ENCODE results near the gene BRAP. TPM values are rescaled to one million over a fixed set of nuclear protein-coding genes. Genes with fewer than 3 reads are reported as not detected.

BRAP gene
- total RNA-seq, 1 experiment from 2014 or later, result 25.0 TPM

GRCh38 chr12:111705672-111706071, 19.9 kb upstream of the BRAP start:
- Mint-ChIP-seq H3K27me3 (ENCODE audit: low read depth) (no peaks in the 10 kb centered on the region), H3K4me1 (no peaks in the 10 kb centered on the region)
- no CpG with 5 or more reads among the region's 5 CpGs for WGBS (ENCODE audit: extremely low coverage, insufficient read length, low lambda C conversion rate)

More at GRCh38 chr12:111705672-111706071, 19.9 kb upstream of the BRAP start:
- Histone ChIP-seq H3K9ac (ENCODE audit: extremely low read depth, insufficient read length, low read length) (no peak overlapping the region), H3K56ac (ENCODE audit: insufficient read length, low read depth, low read length) (no peak overlapping the region), H3K27ac (ENCODE audit: insufficient read length, low read depth, low read length) (no peak overlapping the region), H2AK5ac (ENCODE audit: insufficient read length, low read length) (no peak overlapping the region), H3K4me2 (ENCODE audit: insufficient read depth, insufficient read length, low read length) (no peak overlapping the region), H2AFZ (ENCODE audit: low read length) (no peak overlapping the region), H2BK120ac (ENCODE audit: low read depth, low read length, poor library complexity, severe bottlenecking) (no peak overlapping the region), H2BK20ac (ENCODE audit: low read depth, low read length, poor library complexity, severe bottlenecking) (no peak overlapping the region), H4K20me1 (ENCODE audit: control insufficient read depth, insufficient read depth, insufficient read length) (no peaks in the 10 kb centered on the region), H3K18ac (ENCODE audit: insufficient read length, low read depth, low read length) (no peak overlapping the region), H3K23me2 (ENCODE audit: insufficient read length, low read depth, low read length, poor library complexity, severe bottlenecking) (no peaks in the 10 kb centered on the region), H4K5ac (ENCODE audit: insufficient read length, low read depth, low read length) (no peak overlapping the region), H3K9me3 (ENCODE audit: control insufficient read depth, low read depth, low read length) (no peaks in the 10 kb centered on the region), H2BK12ac (ENCODE audit: insufficient read length, low read depth, low read length) (no peak overlapping the region), H3K14ac (ENCODE audit: insufficient read depth, low read length) (no peak overlapping the region), H2BK5ac (ENCODE audit: insufficient read length, low read length) (no peak overlapping the region), H3T11ph (ENCODE audit: low read length) (no peak overlapping the region), H3K23ac (ENCODE audit: insufficient read length, low read depth, low read length) (no peak overlapping the region), H3K4me1 (ENCODE audit: insufficient read depth, low read length) (no peaks in the 10 kb centered on the region), H2BK15ac (ENCODE audit: low read depth, low read length) (no peak overlapping the region), H4K8ac (replicated peaks; ENCODE audit: insufficient read length, low read depth, low read length) (no peak overlapping the region), H3K79me1 (ENCODE audit: insufficient read depth, low read depth, low read length, poor library complexity, severe bottlenecking) (no peaks in the 10 kb centered on the region), H3K4ac (ENCODE audit: low read depth, low read length) (no peak overlapping the region), H3K27me3 (ENCODE audit: insufficient read depth, low read length) (no peaks in the 10 kb centered on the region), H3K79me2 (ENCODE audit: insufficient read depth, low read length) (no peaks in the 10 kb centered on the region), H4K91ac (ENCODE audit: insufficient read length, low read depth, low read length) (no peak overlapping the region)
- no peak overlapping the region for H3K27ac Mint-ChIP-seq
- TF ChIP-seq, protein P1, sequence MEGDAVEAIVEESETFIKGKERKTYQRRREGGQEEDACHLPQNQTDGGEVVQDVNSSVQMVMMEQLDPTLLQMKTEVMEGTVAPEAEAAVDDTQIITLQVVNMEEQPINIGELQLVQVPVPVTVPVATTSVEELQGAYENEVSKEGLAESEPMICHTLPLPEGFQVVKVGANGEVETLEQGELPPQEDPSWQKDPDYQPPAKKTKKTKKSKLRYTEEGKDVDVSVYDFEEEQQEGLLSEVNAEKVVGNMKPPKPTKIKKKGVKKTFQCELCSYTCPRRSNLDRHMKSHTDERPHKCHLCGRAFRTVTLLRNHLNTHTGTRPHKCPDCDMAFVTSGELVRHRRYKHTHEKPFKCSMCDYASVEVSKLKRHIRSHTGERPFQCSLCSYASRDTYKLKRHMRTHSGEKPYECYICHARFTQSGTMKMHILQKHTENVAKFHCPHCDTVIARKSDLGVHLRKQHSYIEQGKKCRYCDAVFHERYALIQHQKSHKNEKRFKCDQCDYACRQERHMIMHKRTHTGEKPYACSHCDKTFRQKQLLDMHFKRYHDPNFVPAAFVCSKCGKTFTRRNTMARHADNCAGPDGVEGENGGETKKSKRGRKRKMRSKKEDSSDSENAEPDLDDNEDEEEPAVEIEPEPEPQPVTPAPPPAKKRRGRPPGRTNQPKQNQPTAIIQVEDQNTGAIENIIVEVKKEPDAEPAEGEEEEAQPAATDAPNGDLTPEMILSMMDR (conservative IDR thresholded peaks at IDR 0.05), result no peak
- H3K36me3 Mint-ChIP-seq (ENCODE audit: insufficient read depth in 1 of 3, low read depth in 3 of 3), result peaks cover 9 to 48% (median 33%) of the 10 kb centered on the region in 3 experiments; a peak in 6 of 7 replicates
- H3K4me3 Mint-ChIP-seq, result no peak overlapping the region
- no peaks in the 10 kb centered on the region for H3K9me3 Mint-ChIP-seq
- DNase-seq, result no peak
